IPS-18c (cell line): ENCODE results near the gene SRGAP2C.
"Not testable (repeated sequence)": the region's sequence is repeated elsewhere in the genome, so short reads cannot be mapped to it uniquely, and the experiment has no call there.

Source experiments
- H3K4me3 ChIP-seq: 2 replicates; pipeline ENCODE4 v1.7.0; 2013; ENCODE audit warnings: low read depth, mild to moderate bottlenecking, low read length, moderate library complexity; ENCODE audit not compliant: insufficient read depth
- H3K9me3 ChIP-seq: one replicate; pipeline ENCODE4 v1.6.1; 2013; ENCODE audit warnings: mild to moderate bottlenecking, low read length, moderate library complexity; ENCODE audit not compliant: control insufficient read depth, insufficient read depth

Gene SRGAP2C

DNA sequence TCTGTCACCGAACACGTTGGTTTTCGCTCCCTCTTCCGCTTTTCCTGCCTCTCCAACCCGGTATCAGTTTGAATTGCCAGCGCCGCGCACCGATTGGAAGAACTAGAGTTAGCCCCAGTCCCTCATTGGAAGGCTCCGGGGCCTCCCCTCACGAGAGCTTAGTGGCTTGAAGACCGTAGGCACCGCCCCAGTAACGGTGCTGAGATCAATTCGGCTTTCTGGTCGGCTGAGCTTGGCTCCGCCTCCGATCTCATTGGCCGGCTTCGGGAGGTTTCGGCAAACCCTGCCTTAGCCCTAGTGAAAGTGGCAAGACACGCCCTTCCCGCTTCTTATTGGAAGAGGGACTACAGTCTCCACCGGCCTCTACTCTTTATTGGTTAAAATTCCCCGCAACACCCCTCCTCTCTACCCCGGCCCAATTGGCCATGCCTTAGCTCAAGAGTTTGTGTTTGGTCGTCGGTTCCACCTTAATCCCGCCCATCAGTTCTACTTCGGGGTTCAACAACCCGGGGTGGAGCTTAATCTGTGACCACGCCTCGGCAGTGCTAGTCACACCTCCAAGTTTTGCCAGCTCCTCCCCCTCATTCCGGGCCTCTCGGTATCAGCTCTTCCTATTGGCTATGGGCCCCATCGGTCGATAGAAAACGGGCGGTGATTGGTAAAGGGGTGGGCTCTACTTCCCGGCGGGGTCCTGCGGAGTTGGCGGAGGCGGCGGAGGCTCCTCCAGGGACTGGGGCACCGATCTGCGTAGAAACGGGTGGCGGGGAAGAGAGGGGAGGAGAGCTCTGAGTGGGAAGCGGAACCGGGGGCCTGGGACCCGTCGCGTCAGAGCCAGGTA lies at the start of gene SRGAP2C, which contains the start of gene FAM72B:
TSS of gene SRGAP2C (plus strand) at position 686 of the 838 bp plus-strand sequence. CDS start 2,472 bp downstream, outside the sequence.
TSS of gene FAM72B (minus strand) at position 51 of the 838 bp plus-strand sequence. CDS start 851 bp downstream, outside the sequence.
- H3K4me3 ChIP-seq = peak within 1 kb of the TSS; percentile 40; the same call in 1 of the 2 replicates
- H3K9me3 ChIP-seq = not testable (repeated sequence)

GRCh38 chr1:121140393-121140792 lies 44.4 kb upstream of the SRGAP2C start:
- not testable (repeated sequence) for H3K9me3 ChIP-seq, H3K4me3 ChIP-seq

DNA sequence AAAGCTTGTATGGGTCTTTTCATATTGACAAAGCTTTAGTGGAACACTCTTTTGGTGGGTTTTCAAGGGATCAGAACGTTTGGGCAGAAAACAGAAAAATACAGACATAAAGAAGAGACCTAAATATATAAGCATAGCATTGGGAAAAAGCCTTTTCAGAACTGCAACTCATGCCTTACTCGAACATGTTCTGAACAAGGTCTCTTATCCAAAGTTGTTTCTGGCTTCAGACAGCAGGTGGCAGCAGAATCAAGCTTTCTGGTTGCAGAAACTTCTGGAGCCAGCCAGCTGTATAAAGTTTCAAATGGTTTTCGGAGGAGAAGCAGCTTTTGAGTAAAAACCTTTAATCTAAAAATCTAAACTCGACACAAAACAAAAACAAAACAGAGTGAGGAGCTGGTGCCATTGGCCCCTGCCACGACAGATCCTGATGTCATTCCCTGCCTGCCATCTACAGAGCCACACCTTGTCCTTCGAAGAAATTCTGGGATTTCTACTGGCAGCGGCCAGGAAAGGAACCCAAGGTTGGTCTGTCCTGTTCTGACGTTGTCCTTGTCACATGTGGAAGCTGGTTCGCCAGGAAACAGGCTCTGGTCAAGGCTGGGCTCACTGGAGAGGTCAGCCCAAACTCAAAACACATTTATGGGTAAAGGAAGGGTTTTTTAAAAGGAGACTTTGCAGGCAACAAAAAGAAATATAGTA lies 36.1 kb upstream of the SRGAP2C start:
- H3K9me3 ChIP-seq, H3K4me3 ChIP-seq: not testable (repeated sequence)

DNA sequence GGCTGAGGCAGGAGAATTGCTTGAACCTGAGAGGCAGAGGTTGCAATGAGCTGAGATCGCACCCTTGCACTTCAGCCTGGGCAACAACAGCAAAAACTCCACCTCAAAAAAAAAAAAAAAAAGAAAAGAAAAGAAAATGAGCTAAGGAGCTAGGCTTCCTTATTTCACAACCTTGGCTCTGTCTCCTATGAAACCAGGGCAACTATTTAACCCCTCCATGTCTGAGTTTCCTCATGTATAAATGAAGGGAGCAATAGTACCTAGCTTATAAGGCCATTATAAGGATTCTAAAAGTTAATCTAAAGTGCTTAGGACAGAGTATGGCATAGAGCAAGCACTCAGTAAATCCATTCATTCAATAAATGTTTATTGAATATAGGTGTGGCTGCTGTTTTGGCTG lies 33.5 kb upstream of the SRGAP2C start:
- not testable (repeated sequence) for H3K9me3 ChIP-seq, H3K4me3 ChIP-seq

- H3K9me3 ChIP-seq, H3K4me3 ChIP-seq: not testable (repeated sequence)
These were observed 32.0 kb upstream of the SRGAP2C start for GRCh38 chr1:121152788-121153187.

GRCh38 chr1:121154811-121155210 lies 30.0 kb upstream of the SRGAP2C start:
- not testable (repeated sequence) for H3K4me3 ChIP-seq, H3K9me3 ChIP-seq

GRCh38 chr1:121155671-121156358 lies 29.0 kb upstream of the SRGAP2C start:
- H3K4me3 ChIP-seq = not testable (repeated sequence)

GRCh38 chr1:121156958-121157603 lies 27.7 kb upstream of the SRGAP2C start:
- not testable (repeated sequence) for H3K9me3 ChIP-seq, H3K4me3 ChIP-seq

More at GRCh38 chr1:121155671-121156358, 29.0 kb upstream of the SRGAP2C start:
- not testable (repeated sequence) for H3K9me3 ChIP-seq

DNA sequence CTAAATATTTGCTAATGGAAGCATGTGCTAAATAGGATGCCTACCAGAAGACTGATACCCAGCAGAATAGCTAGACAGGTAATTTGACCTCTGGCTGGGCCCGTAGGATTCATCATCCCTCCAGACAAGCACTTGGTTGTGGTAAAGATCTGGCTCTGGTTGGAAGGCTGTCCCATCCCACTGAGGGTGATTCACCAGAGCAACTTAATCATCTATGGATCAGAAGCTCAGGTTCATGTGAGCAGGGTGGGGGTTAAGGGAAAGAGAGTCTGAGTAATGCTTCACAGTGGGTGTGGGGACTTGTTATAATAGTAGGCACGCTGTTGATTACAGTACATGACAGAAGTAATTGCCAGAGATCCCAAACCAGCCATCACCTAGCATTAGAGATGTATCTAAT lies 27.2 kb upstream of the SRGAP2C start:
- H3K4me3 ChIP-seq, H3K9me3 ChIP-seq: not testable (repeated sequence)

GRCh38 chr1:121160118-121160517 lies 24.7 kb upstream of the SRGAP2C start:
- H3K9me3 ChIP-seq, H3K4me3 ChIP-seq: not testable (repeated sequence)

DNA sequence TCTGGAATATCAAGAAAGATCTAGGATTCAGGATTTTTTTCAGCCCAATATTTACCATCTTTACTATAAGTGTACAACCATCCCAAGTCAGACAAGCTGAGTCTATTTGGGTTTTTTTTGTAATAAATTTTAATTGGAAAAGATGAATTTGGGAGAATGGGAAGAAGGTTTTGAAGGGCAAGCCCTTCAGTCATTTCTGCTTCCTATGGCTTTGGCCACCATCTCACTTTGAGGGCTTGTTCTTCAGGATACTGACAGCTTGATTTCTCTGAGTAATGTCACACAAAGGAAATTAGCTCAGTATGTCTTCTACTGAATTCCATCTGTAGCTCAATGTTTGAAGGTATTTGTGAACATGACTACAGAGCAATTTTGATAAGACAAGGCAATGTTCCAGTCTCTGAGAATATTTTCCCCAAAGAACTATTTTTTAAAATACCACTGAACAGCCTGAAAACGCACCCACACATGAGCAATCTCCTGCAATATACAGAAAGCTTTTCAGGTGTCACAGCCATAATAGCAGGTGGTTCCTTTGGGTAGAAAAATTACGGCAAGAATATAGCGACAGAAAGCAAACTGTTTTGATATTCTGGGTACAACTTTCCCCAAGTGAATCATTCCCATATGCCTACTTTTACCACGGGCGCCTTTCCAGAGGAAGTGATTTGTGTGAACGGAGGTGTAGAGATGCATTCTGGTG lies 23.4 kb upstream of the SRGAP2C start:
- not testable (repeated sequence) for H3K4me3 ChIP-seq, H3K9me3 ChIP-seq

- H3K4me3 ChIP-seq, H3K9me3 ChIP-seq: not testable (repeated sequence)
These were observed 20.7 kb upstream of the SRGAP2C start for GRCh38 chr1:121163850-121164757.

GRCh38 chr1:121165296-121165695 lies 19.5 kb upstream of the SRGAP2C start:
- H3K4me3 ChIP-seq = not testable (repeated sequence)

DNA sequence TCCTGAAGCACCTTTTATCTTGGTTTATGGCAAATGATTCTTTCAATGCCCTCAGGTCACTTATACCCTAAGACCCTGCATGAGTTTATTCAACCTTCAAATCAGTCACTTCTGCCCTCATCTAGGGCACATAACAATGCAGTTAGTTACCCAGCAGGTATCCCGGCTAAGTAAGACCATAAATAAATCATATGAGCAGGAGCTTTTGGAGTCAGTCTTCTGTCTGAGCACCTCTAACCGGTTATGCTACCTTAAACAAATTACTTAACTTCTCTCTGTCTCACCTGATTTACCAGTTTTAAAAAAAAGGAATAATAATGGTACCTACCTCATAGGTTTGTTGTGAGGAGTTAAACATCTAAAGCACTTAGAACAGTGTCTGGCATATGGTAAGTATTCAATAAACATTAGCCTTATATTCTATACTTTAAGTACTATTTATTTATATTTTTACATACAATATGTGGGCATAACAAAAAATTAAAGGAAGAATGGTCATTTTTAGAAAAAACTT lies 17.5 kb upstream of the SRGAP2C start:
- H3K9me3 ChIP-seq, H3K4me3 ChIP-seq: not testable (repeated sequence)

More at GRCh38 chr1:121165296-121165695, 19.5 kb upstream of the SRGAP2C start:
- not testable (repeated sequence) for H3K9me3 ChIP-seq

- H3K4me3 ChIP-seq, H3K9me3 ChIP-seq: not testable (repeated sequence)
These were observed 16.6 kb upstream of the SRGAP2C start for GRCh38 chr1:121168152-121168668.
